GM10266 (cell line): ENCODE measurements around the gene ANKS6.

ENCODE experiments used
- DNase-seq: peaks from one replicate; pipeline ENCODE4 v3.0.0; 2012; ENCODE audit errors: extremely low spot score
- CTCF ChIP-seq: IDR thresholded peaks from 2 replicates; pipeline ENCODE4 v1.5.1; 2012; ENCODE audit warnings: mild to moderate bottlenecking, low read depth; ENCODE audit not compliant: control insufficient read depth, insufficient read depth; ENCODE audit errors: missing control alignments

ANKS6 gene

GRCh38 chr9:98784831-98785806, 11.2 kb downstream of the ANKS6 start:
- no peak for TF ChIP-seq CTCF
- DNase-seq = no peak

- TF ChIP-seq CTCF = no peak
Measured at GRCh38 chr9:98783518-98784226, 12.7 kb downstream of the ANKS6 start.

GRCh38 chr9:98781588-98782383, 14.6 kb downstream of the ANKS6 start:
- DNase-seq = no peak
- TF ChIP-seq CTCF = no peak

More at GRCh38 chr9:98783518-98784226, 12.7 kb downstream of the ANKS6 start:
- DNase-seq = no peak

- no peak for DNase-seq
- no peak for TF ChIP-seq CTCF
Measured at GRCh38 chr9:98780059-98780749, 16.2 kb downstream of the ANKS6 start.

GRCh38 chr9:98778711-98779530, 17.4 kb downstream of the ANKS6 start:
- no peak for TF ChIP-seq CTCF

GRCh38 chr9:98778251-98778650, 18.1 kb downstream of the ANKS6 start:
- no peak for DNase-seq
- TF ChIP-seq CTCF = no peak

More at GRCh38 chr9:98778711-98779530, 17.4 kb downstream of the ANKS6 start:
- no peak for DNase-seq
